ENCODE data around the gene FCHO1. TPM values are rescaled to one million over a fixed set of nuclear protein-coding genes. Genes with fewer than 3 reads are reported as not detected.
A peak's percentile ranks its signal among the peaks of the same experiment; 100 is the strongest.
"Not testable (repeated sequence)": the region's sequence is repeated elsewhere in the genome, so short reads cannot be mapped to it uniquely, and the experiment has no call there.

The FCHO1 gene
- total RNA-seq, 1 experiment from 2014 or later = 4.6 TPM

DNA sequence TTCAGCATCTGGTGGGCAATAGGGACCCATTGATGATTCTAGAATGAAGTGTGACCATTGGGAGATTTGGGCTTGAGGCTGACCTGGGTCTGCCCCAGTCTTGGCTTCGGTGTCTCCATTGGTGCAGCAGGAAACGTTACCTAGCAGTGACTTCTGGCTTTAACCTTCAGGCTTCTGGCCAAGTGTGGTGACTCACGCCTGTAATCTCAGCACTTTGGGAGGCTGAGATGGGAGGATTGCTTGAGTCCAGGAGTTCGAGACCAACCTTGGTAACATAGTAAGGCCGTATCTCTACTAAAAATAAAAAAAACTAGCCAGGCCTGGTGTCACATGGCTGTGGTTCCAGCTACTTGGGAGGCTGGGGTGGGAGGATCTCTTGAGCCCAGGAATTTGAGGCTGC, 7.2 kb downstream of the FCHO1 start:
- no peak for DNase-seq (ENCODE audit: extremely low read depth, low read depth)

DNA sequence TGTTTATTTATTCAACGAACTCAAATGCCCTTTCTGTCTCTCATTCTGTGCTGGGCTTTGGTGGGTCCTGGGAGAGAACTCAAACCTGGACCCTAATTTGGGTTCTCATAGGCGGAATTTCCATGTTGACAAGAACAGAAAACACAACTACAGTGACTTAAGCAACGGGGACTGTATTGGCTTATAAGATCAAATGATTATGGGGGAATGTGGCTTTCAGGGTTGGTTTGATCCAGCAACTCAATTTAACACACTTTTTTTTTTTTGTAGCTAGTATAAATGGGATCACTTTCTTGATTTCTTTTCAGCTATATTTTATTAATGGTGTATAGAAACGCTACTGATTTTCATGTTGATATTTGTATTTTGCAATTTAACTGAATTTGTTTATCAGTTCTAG, 9.9 kb downstream of the FCHO1 start:
- DNase-seq (ENCODE audit: extremely low read depth, low read depth) = no peak

DNA sequence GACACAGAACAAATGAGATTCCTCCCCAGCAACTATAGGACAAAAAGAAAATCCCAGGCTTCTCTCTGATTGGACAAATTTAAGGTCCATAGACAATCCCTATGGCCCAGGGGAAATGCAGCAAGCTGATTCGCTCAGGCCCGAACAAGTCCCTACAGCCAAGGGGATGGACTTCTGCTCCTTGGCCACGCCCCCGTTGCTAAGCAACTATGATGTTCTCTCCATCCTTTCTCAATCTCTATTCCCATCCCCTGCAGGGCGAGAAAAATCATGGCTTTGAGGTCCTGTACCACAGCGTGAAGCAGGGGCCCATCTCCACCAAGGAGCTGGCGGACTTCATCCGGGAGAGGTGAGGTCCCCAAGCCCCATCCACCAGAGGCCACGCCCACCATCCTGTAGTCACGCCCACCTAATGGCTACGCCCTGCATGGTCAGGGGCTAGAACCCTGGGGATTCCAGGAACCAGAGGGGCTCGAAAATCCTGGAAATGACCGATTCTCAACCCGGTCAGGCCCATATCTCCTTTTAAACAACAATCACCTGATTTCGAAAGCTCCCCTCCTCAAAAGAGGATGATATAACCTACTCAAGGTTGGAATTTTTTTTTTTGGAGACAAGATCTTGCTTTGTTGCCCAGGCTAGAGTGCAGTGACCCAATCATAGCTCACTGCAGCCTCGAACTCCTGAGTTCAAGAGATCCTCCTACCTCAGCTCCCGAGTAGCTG, 11.4 kb downstream of the FCHO1 start:
- DNase-seq (ENCODE audit: extremely low read depth, low read depth) = peak; percentile 60

DNA sequence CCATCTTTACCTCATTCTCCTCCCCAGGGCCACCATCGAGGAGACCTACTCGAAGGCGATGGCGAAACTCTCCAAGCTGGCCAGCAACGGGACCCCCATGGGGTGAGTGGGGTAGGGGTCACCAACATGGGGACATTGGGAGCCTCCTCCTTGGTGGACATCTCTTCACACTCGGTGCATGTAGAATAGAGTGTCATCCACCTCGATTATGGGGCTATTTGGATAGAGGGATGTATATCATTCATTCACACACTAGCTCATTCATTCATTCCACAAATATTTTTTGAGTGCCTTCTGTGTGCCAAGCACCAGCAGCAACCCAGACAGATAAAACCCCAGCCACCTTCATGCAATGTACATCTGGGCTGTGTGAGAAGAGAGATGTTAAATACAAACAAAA, 13.1 kb downstream of the FCHO1 start:
- DNase-seq (ENCODE audit: extremely low read depth, low read depth) = no peak

DNA sequence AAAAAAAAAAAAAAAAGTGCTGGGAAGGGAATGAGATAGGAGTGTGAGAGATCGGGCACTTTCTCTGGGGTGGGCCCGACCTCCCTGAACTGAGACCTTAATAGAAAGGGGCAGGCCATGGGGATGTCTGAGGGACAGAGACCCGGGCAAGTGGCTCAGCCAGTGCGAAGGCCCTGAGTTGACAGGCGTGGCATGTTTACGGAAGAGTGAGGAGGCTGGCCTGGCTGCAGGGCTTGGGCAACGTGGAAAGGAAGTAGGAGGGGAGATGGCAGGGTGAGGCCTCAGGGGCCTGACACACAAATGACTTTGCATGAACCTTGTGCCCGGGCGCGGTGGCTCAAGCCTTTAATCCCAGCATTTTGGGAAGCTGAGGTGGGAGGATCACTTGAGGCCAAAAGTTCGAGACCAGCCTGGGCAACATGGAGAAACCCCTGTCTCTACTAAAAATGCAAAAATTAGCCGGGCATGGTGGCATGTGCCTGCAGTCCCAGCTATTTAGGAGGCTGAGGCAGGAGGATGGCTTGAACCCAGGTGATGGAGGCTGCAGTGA, 13.9 kb downstream of the FCHO1 start:
- peak; percentile 54 for DNase-seq (ENCODE audit: extremely low read depth, low read depth)

DNA sequence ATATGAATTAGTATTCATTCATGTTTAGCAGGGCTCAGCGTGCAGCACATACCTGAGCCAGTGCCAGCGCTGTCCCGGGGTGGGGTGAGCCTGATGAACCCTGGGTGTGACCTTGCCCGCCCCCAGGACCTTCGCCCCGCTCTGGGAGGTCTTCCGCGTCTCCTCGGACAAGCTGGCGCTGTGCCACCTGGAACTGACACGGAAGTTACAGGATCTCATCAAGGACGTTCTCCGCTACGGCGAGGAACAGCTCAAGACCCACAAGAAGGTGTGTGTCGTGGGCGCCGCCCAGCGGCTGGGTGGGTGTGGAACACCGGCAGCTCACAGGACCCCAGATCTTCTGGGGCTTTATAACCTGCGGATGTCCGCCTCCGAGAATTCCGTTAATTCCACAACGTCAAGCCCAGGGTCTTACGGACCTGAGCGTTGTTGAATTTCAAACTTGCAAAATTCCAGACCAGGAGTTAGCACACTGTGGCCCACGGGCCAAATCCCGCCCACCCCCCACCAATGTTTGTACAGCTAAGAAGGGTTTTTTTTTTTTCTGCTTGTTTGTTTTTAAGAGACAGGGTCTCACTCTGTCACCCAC, 15.4 kb downstream of the FCHO1 start:
- DNase-seq (ENCODE audit: extremely low read depth, low read depth) = peak; percentile 82

DNA sequence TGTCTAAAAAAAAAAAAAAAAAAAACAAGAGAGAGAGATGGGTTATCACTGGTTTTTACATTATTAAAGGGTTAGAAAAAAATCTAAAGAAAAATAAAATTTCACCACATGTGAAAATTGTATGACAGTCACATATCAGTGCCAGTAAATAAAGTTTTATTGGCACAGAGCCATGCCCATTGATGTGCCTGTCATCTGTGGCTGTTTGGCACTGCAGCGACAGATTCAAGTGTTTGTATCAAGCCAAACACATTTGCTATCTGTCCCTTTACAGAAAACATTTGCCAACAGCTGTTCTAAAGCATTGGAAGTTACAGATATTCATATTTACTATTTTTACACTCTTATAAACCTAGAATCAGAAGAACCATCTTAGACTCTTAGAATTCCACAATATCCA, 16.3 kb downstream of the FCHO1 start:
- DNase-seq (ENCODE audit: extremely low read depth, low read depth) = no peak

DNA sequence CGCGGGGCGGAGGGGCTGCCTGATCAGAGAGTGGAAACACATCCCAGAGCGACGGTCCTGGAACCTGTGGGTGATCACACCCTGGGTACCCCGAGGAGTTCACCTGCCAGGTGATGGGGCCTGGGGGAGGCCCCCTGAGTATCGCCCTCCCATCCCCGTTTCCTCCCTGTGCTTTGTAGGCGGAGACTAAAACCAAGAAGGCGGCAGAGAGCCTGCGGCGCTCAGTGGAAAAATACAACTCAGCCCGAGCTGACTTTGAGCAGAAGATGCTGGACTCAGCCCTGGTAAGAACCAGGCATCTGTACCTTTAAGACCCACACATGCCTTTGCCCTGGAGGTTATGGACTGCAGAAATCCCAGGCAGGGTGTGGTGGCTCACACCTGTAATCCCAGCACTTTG, 19.3 kb downstream of the FCHO1 start:
- DNase-seq (ENCODE audit: extremely low read depth, low read depth) = no peak

DNA sequence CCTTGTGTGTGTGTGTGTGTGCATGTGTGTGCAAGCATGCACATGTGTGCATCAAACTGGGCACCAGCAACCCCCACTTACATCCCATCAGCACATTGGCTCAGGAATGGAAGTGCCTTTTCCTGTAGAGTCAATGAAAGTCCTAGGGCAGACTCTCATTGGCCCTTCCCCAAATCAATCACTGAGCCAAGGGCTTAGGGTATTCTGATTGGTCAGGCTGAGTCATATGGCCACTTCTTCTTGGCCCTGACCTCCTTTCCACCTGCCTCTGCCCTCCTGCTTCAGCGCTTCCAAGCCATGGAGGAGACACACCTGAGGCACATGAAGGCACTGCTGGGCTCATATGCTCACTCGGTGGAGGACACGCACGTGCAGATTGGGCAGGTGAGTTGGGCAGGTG, 20.9 kb downstream of the FCHO1 start:
- no peak for DNase-seq (ENCODE audit: extremely low read depth, low read depth)

DNA sequence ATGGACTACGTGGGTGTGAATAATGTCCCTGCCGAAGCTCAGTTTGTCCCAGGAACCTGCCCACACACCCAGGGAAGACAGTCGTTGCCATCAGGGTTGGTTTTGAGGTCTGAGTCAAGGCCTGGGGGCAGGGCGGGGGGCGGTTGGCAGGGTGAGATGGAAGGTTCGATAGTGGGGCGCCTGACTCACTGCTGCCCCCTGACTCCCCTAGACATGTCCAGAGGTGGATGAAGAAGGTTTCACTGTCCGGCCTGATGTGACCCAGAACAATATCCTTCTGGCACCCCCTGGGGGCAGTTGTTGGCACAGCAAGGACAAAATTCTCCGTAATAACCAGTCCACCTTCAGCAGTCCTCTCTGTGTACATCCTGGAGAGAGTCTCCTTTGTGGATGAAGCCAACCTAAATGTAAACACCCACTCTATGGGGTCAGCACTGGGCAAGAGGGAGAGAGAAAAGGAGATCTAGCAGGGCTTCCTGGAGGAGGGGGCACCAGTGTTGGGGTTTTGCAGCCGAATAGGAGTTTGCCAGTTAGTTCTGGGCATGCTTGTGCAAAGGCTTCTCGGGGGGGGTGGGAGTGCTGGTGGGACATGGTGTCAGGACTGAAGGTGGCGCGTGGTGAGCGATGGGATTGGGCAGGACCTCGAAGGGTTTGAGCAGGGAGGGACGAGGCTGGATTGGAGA, 24.1 kb downstream of the FCHO1 start:
- DNase-seq (ENCODE audit: extremely low read depth, low read depth) = peak; percentile 56

DNA sequence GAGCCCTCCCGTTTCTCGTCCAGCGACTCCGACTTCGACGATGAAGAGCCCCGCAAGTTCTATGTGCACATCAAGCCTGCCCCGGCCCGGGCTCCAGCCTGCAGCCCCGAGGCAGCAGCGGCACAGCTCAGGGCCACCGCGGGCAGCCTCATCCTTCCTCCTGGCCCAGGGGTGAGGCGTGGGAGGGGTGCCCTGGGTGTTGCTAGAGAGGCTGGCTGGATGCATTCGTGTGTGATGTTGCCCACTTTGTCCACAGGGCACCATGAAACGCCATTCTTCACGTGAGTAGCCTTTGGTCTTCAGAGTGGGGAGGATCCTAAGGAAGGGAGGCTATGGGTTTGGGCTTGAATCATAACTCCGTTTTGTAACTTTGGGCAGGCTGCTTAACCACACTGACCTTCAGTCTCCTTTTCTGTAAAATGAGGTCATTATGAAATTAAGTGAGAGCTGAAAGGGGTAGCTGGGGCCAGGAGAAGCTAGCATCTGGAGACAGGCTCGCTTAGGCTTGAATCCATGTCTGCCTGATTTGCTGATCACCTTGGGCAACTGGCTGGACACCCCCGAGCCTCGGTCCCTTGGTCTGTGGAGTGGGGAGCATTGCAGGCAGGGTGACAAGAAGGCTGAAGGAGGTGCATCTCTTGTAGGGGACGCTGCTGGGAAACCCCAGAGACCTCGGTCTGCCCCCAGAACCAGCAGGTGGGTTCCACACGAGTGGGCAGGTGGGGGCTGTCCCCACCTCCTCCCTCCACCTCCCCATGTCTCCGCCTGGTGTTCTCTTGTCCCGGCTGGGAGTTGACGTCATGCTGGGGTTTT, 24.9 kb downstream of the FCHO1 start:
- DNase-seq (ENCODE audit: extremely low read depth, low read depth) = no peak

DNA sequence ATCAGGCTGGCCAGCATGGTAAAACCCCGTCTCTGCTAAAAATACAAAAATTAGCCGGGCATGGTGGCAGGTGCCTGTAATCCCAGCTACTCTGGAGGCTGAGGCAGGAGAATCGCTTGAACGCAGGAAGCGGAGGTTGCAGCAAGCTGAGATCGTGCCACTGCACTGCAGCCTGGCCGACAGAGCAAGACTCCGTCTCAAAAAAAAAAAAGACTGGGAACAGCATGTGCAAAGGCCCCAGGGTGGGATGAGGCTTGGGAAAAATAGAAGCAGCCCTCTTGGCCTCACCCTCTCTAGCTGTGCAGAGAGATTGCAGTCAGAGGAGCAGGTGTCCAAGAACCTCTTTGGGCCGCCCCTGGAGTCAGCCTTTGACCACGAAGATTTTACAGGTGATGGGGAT, 26.6 kb downstream of the FCHO1 start:
- DNase-seq (ENCODE audit: extremely low read depth, low read depth) = not testable (repeated sequence)

DNA sequence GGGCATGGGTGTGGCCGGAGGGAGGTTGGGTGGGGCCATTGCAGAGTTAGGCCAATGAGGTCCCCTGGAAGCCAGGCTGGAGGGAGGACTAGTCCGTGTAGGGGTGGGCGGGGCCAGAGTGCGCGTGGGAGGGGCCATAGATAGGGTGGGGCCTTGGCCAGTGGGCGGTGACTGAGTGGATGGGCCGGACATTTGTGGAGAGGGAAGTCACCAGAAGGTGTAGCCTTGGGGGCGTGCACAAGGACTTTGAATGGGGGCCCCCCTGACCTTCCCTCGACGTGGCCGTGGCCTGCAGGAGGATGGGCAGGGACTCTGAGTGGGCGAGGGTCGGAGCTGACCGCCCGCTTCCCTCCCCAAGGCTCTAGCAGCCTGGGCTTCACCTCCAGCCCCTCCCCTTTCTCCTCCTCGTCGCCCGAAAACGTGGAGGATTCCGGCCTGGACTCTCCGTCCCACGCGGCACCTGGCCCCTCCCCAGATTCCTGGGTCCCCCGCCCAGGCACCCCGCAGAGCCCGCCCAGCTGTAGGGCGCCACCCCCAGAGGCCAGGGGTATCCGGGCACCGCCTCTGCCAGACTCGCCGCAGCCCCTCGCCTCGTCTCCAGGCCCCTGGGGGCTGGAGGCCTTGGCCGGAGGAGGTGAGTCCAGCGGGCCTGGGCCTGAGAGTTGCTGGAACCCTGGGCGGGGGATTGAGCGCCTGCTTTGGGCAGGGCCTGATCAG, 27.1 kb downstream of the FCHO1 start:
- DNase-seq (ENCODE audit: extremely low read depth, low read depth) = peak; percentile 63

DNA sequence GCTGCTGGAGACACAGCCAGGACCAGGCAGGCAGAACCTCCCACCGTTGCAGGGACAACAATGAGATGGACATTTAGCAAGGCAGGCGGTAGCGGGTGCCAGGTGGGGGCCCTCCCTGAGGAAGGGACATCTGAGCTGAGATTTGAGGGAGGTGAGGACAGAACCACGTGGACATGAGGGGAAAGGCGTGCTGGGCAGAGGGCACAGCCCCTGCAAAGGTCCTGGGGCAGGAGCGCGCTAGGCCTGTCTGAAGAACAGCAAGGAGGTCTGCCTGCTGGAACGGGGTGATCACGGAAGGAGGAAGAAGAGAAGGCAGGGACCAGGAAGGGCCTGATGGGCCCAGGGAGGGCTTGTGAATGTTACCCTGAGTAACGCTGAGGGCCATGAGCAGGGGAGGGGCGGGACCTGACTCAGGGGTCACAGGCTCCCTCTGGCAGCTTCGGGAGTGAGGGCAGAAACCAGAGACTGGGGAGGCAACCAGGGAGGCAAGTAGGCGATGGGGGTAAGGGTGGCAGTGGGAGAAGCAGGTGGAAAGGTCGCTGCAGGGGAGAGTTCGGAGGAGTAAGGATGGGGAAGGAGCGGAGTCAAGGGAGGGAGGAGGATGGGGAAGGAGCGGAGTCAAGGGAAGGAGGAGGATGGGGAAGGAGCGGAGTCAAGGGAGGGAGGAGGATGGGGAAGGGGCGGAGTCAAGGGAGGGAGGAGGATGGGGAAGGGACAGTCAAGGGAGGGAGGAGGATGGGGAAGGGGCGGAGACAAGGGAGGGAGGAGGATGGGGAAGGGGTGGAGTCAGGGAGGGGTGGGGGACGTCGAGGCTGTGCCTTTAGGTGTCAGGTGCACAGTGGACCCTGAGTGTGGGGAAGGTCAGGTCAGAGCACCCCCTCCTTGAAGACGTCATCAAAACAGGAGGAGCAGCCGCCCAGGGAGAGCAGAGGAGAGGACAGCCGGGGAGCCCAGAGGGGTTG, 28.0 kb downstream of the FCHO1 start:
- peak; percentile 72 for DNase-seq (ENCODE audit: extremely low read depth, low read depth)

DNA sequence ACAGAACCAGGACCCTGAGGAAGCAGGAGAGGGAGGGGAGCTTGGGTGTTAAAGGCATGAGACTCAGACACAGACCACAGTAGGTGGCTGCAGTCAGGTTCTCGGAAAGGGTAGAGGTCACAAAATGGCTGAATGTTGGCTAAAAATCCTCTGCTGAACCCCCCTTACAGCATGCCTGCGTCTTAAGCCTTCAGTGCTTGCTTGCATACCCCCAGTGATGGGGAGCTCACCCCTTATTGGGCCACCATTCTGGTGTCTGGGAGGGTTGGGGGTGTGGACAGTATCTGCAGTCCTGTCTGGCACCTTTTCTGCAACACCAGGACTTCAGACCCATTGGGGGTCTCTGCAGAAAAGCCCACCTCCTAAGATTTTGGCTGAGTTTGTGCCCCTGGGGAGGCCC, 29.5 kb downstream of the FCHO1 start:
- DNase-seq (ENCODE audit: extremely low read depth, low read depth) = no peak

DNA sequence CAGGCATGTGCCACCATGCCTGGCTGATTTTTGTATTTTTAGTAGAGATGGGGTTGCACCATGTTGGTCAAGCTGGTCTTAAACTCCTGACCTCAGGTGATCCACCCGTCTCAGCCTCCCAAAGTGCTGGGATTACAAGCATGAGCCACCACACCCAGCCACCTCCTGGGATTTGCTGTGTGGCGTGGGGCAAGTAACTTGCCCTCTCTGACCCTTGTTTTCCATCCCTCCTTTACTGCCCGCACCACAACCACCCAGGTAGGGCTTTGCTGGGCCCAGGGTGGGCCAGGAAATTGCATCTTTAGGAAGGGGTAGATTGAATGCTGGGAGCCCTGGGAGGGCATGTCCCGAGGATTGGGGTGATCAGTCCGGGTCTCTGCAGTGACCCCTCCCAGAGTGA, 32.4 kb downstream of the FCHO1 start:
- not testable (repeated sequence) for DNase-seq (ENCODE audit: extremely low read depth, low read depth)

DNA sequence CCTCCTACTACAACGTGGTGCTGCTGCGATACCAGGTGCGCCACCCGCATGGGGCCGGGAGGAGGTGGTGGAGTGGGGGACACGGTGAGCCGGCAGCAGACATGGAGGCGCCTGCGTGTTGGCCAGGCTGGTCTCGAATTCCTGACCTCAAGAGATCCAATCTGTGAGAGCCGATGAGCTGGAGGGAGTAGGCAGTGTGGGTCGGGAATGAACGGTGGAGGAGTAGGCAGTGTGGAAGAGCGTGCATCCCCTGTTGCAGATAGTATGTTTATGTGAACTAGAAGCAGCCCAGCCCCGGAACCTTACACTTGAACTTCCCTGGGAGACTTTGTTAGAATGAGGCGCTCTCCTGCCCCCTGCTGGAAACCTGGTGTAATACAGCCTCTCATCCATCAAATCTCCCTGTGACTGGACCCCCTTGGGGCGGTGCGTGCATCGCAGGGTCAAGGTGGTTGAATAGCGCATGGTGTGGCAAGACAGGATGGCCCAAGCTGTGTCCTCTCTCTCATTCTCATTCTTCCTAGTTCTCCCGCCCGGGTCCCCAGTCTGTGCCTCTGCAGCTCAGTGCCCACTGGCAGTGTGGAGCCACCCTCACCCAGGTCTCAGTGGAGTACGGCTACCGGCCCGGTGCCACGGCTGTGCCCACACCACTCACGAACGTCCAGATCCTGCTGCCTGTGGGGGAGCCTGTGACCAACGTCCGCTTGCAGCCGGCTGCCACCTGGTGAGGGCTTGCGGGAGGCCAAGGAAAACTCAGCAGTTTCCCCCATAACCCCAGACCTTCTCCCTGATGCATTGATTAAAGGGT, 33.1 kb downstream of the FCHO1 start:
- peak; percentile 51 for DNase-seq (ENCODE audit: extremely low read depth, low read depth)

DNA sequence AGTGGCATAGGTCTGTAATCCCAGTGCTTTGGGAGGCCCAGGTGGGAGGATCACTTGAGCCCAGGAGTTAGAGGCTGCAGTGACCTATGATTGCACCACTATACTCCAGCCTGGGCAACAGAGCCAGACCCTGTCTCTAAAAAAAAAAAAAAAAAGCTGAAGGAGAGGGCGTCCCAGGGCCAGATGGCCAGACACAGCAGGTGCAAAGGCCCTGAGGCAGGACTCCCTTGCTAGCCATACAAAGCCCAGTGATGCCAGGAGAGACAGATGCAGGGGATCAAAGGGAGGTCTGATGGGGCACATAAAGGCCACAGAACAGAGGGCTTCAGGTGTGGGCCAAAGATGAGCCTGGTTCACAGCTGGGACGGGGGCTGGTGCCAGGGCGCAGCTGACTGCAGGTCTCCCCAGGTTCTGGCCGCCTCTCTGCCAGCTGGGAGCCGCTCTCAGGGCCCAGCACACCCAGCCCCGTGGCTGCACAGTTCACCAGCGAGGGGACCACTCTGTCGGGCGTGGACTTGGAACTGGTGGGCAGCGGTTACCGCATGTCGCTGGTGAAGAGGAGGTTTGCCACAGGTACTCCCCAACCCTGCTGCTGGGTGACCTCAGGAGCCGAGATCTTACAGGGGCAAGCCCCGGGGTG, 36.1 kb downstream of the FCHO1 start:
- DNase-seq (ENCODE audit: extremely low read depth, low read depth) = no peak
